IMR-90 (cell line): ENCODE results near the gene SERPINA3. TPM values are rescaled to one million over a fixed set of nuclear protein-coding genes. Genes with fewer than 3 reads are reported as not detected.

Experiments used
- ATAC-seq: fragments of 200-7000 bp; cut with Tn5 transposase; 2 replicates; pipeline ENCODE4 v1.9.1; 2020; ENCODE audit warnings: low read depth, mild to moderate bottlenecking, moderate library complexity
- BruUV-seq: library from RNA; stranded (reverse); fragments of 400-500 nt; replicated peaks from 2 replicates; lab custom pipeline; 2021; lab: Mats Ljungman, UMichigan
- CTCF ChIA-PET: fragments of 300-600 bp; formaldehyde crosslinking; extraction: SDS; loops from one replicate; lab custom pipeline; 2021; ENCODE audit warnings: antibody characterized with exemption; lab: Yijun Ruan, JAX
- POLR2A ChIA-PET: fragments of 300-600 bp; sonication (Branson Sonifier 250); formaldehyde crosslinking; loops from one replicate; lab custom pipeline; 2022; ENCODE audit warnings: antibody characterized with exemption; ENCODE audit not compliant: unreplicated experiment; lab: Charles Lee
- DNase-seq: peaks from one replicate; pipeline ENCODE4 v3.0.0; 2013
- H2AFZ ChIP-seq: replicated peaks from 2 replicates; pipeline ENCODE3; 2013; ENCODE audit warnings: low read length, mild to moderate bottlenecking; ENCODE audit not compliant: poor library complexity
- H2AK5ac ChIP-seq: 2 replicates; pipeline ENCODE4 v1.6.1; 2013; ENCODE audit warnings: low read depth, low read length, inconsistent platforms
- H2AK9ac ChIP-seq: replicated peaks from 2 replicates; pipeline ENCODE3; 2013; ENCODE audit warnings: mild to moderate bottlenecking, low read depth, low read length, moderate library complexity; ENCODE audit not compliant: poor library complexity
- H2BK120ac ChIP-seq: 2 replicates; pipeline ENCODE4 v1.6.1; 2013; ENCODE audit warnings: low read depth, low read length, inconsistent platforms
- H2BK15ac ChIP-seq: 3 replicates; pipeline ENCODE4 v1.6.1; 2013; ENCODE audit warnings: low read depth, low read length, inconsistent platforms
- H2BK20ac ChIP-seq: 2 replicates; pipeline ENCODE4 v1.6.1; 2013; ENCODE audit warnings: low read depth, mild to moderate bottlenecking, inconsistent platforms, low read length, moderate library complexity
- H2BK5ac ChIP-seq: 2 replicates; pipeline ENCODE4 v1.6.1; 2013; ENCODE audit warnings: mild to moderate bottlenecking, low read depth, low read length, inconsistent platforms; ENCODE audit not compliant: poor library complexity, severe bottlenecking
- H3K14ac ChIP-seq: replicated peaks from 2 replicates; pipeline ENCODE4 v1.6.1; 2013; ENCODE audit warnings: low read depth, low read length, inconsistent platforms
- H3K18ac ChIP-seq: 2 replicates; pipeline ENCODE4 v1.6.1; 2013; ENCODE audit warnings: low read depth, low read length, control low read depth
- H3K23ac ChIP-seq: 2 replicates; pipeline ENCODE4 v1.6.1; 2013; ENCODE audit warnings: low read depth, low read length, inconsistent platforms
- H3K27ac ChIP-seq: 2 replicates; pipeline ENCODE4 v1.5.1; 2013; ENCODE audit warnings: mild to moderate bottlenecking, control low read depth, low read length; ENCODE audit not compliant: insufficient read depth
- H3K27me3 ChIP-seq: 2 replicates; pipeline ENCODE4 v1.6.1; 2013; ENCODE audit warnings: low read length; ENCODE audit not compliant: control insufficient read depth, insufficient read depth
- H3K36me3 ChIP-seq: 2 replicates; pipeline ENCODE4 v1.6.1; 2013; ENCODE audit warnings: low read length, mixed read lengths; ENCODE audit not compliant: control insufficient read depth, insufficient read depth
- H3K4ac ChIP-seq: 2 replicates; pipeline ENCODE4 v1.6.1; 2013; ENCODE audit warnings: low read depth, low read length, inconsistent platforms
- H3K4me1 ChIP-seq: 2 replicates; pipeline ENCODE4 v1.6.1; 2013; ENCODE audit warnings: low read length, mixed read lengths; ENCODE audit not compliant: control insufficient read depth, insufficient read depth
- H3K4me2 ChIP-seq: 2 replicates; pipeline ENCODE4 v1.6.1; 2013; ENCODE audit warnings: low read depth, mild to moderate bottlenecking, control low read depth, low read length, moderate library complexity
- H3K4me3 ChIP-seq: 2 replicates; pipeline ENCODE4 v1.5.1; 2013; ENCODE audit warnings: low read depth, mild to moderate bottlenecking, control low read depth, low read length, moderate library complexity; ENCODE audit not compliant: insufficient read depth
- H3K56ac ChIP-seq: 2 replicates; pipeline ENCODE4 v1.6.1; 2013; ENCODE audit warnings: low read length, inconsistent platforms; ENCODE audit not compliant: insufficient read depth; ENCODE audit errors: extremely low read depth
- H3K79me1 ChIP-seq, 2 experiments: 2 replicates each; pipeline ENCODE4 v1.6.1; 2013; ENCODE audit warnings: low read length in 2 of 2, inconsistent platforms in 1 of 2, low read depth in 1 of 2
- H3K9ac ChIP-seq: 2 replicates; pipeline ENCODE4 v1.6.1; 2013; ENCODE audit warnings: low read depth, low read length, control low read depth
- H3K9me1 ChIP-seq: 2 replicates; pipeline ENCODE4 v1.6.1; 2013; ENCODE audit warnings: low read length, inconsistent platforms; ENCODE audit not compliant: insufficient read depth
- H3K9me3 ChIP-seq: 2 replicates; pipeline ENCODE4 v1.6.1; 2013; ENCODE audit warnings: low read length; ENCODE audit not compliant: control insufficient read depth, insufficient read depth
- H4K20me1 ChIP-seq: 2 replicates; pipeline ENCODE4 v1.6.1; 2013; ENCODE audit warnings: low read length, inconsistent platforms; ENCODE audit not compliant: insufficient read depth
- H4K5ac ChIP-seq: 2 replicates; pipeline ENCODE4 v1.6.1; 2013; ENCODE audit warnings: mild to moderate bottlenecking, low read depth, low read length, control low read depth
- H4K8ac ChIP-seq, 2 experiments: 2 replicates each; pipeline ENCODE4 v1.6.1; 2013; ENCODE audit warnings: low read depth in 2 of 2, low read length in 2 of 2, control low read depth in 1 of 2, inconsistent platforms in 1 of 2
- H4K91ac ChIP-seq: 2 replicates; pipeline ENCODE4 v1.6.1; 2013; ENCODE audit warnings: low read depth, low read length, inconsistent platforms; ENCODE audit not compliant: insufficient read depth
- BHLHE40 ChIP-seq: fragments of 150-350 bp; IDR thresholded peaks from 2 replicates; pipeline ENCODE4 v1.6.1; 2016; ENCODE audit warnings: mild to moderate bottlenecking, low read depth, low read length
- CEBPB ChIP-seq: IDR thresholded peaks from 2 replicates; pipeline ENCODE4 v1.6.1; 2012; ENCODE audit warnings: low read depth, low read length, improper control_type of control experiment
- CHD1 ChIP-seq: IDR thresholded peaks from 2 replicates; pipeline ENCODE4 v1.6.1; 2012; ENCODE audit warnings: low read depth, low read length, improper control_type of control experiment
- FOS ChIP-seq: fragments of 150-350 bp; IDR thresholded peaks from 2 replicates; pipeline ENCODE4 v1.6.1; 2016; ENCODE audit warnings: low read depth, low read length
- MAFK ChIP-seq: IDR thresholded peaks from 2 replicates; pipeline ENCODE4 v1.6.1; 2012; ENCODE audit warnings: low read depth, low read length, improper control_type of control experiment
- MAZ ChIP-seq: IDR thresholded peaks from 2 replicates; pipeline ENCODE4 v1.6.1; 2012; ENCODE audit warnings: low read depth, mild to moderate bottlenecking, low read length, improper control_type of control experiment, moderate library complexity, borderline replicate concordance
- MXI1 ChIP-seq: IDR thresholded peaks from 2 replicates; pipeline ENCODE4 v1.6.1; 2012; ENCODE audit warnings: low read depth, mild to moderate bottlenecking, low read length, moderate library complexity, borderline replicate concordance
- NFE2L2 ChIP-seq: fragments of 150-350 bp; IDR thresholded peaks from 2 replicates; pipeline ENCODE4 v1.6.1; 2016; ENCODE audit warnings: low read depth, mild to moderate bottlenecking, low read length
- POLR2A ChIP-seq: IDR thresholded peaks from 2 replicates; pipeline ENCODE4 v1.6.1; 2012; ENCODE audit warnings: mild to moderate bottlenecking, low read depth, low read length
- RAD21 ChIP-seq: IDR thresholded peaks from 2 replicates; pipeline ENCODE4 v1.6.1; 2012; ENCODE audit warnings: low read length, improper control_type of control experiment
- RFX5 ChIP-seq: IDR thresholded peaks from 2 replicates; pipeline ENCODE4 v1.8.0; 2012; ENCODE audit warnings: low read depth, mild to moderate bottlenecking, low read length, moderate library complexity
- SMC3 ChIP-seq: fragments of 150-350 bp; IDR thresholded peaks from 2 replicates; pipeline ENCODE4 v1.6.1; 2016; ENCODE audit warnings: low read depth, mild to moderate bottlenecking, antibody characterized with exemption, low read length, moderate library complexity
- WGBS, 2 experiments: methylation state at CpG; one replicate each; pipeline versions ENCODE4 v1.1.5 to v1.1.7; 2013; ENCODE audit warnings: missing lambda C conversion rate in 2 of 2; ENCODE audit not compliant: insufficient read length in 1 of 2; ENCODE audit errors: extremely low coverage in 2 of 2; 5-methylcytosine and 5-hydroxymethylcytosine counted together
- dilution Hi-C: fragments of 300-500 bp; cut with HindIII; formaldehyde crosslinking; loops from one replicate; pipeline ENCODE4 v1.14.3; 2018; ENCODE audit warnings: low sequenced_read_pairs; ENCODE audit not compliant: unreplicated experiment
- in situ Hi-C: fragments of 300-500 bp; cut with MboI; formaldehyde crosslinking; loops from 3 replicates; pipeline ENCODE4 v1.14.3; 2019; ENCODE audit warnings: low sequenced_read_pairs, inconsistent platforms, mixed read lengths
- intact Hi-C: fragments of 100-400 bp; cut with micrococcal nuclease; formaldehyde crosslinking; loops from 2 replicates; pipeline ENCODE4 v1.10.0; 2022
- polyA plus RNA-seq, 3 experiments: library from polyadenylated mRNA; depleted of rRNA; stranded (reverse); fragments of >200 nt; gene quantifications; 2 replicates each; pipeline ENCODE4 v1.2.3, GENCODE V29; 2012; ENCODE audit warnings: low replicate concordance in 1 of 3
- total RNA-seq: library from RNA; depleted of rRNA; stranded (reverse); fragments of >200 nt; gene quantifications from 2 replicates; pipeline ENCODE4 v1.2.3, GENCODE V29; 2012
- TF ChIP-seq, protein P1 (sequence below): fragments of 150-350 bp; IDR thresholded peaks from 2 replicates; pipeline ENCODE4 v1.6.1; 2017; ENCODE audit warnings: mild to moderate bottlenecking, antibody characterized with exemption, low read length, low read depth
- TF ChIP-seq, protein P2 (sequence below): conservative IDR thresholded peaks from 2 replicates; pipeline ENCODE4 v1.5.1; 2012; ENCODE audit warnings: mild to moderate bottlenecking, low read depth, low read length, improper control_type of control experiment
- TF ChIP-seq, protein P3 (sequence below): fragments of 150-350 bp; IDR thresholded peaks from 2 replicates; pipeline ENCODE4 v1.6.1; 2016; ENCODE audit warnings: low read depth, mild to moderate bottlenecking, low read length, moderate library complexity, borderline replicate concordance

Gene SERPINA3
- total and polyA plus RNA-seq, 2 of the 4 experiments (the other 2 are of a cell fraction): 0.36 to 0.48 TPM

DNA sequence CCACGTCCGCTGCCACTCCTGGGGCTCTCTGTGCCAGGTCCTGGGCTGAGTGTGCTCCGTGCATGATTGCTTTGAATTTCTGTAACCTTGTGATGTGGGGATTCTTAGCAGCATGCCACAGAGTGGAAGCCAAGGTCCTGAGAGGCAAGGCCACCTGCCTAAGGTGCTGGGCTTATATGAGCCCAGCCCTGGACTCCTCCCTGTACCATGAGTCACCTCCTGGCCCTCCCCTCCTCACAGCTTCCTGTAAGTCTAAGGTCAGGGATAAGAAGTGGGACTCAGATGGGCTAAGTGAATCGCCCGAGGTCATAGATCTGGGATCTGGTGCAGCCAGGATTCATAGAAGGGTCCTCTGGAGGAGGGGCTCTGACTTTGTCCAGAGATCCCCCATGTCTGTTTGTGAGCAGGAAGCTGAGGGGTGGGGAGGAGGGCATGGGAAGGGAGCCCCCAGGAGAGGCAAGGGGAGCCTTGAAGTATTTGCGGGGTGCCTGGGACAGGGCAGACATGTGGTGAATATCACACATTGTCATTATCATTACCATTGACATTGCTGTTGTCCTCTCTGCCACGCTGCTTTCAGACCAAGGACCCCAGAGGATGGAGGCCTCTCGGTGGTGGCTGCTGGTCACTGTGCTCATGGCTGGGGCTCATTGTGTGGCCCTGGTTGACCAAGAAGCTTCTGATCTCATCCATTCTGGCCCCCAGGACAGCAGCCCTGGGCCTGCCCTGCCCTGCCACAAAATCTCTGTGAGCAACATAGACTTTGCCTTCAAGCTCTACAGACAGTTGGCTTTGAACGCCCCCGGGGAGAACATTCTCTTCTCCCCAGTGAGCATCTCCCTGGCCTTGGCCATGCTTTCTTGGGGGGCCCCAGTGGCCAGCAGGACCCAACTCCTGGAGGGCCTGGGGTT is 28.8 kb downstream of the SERPINA3 start:
- no peaks in the 10 kb centered on the region for H4K20me1 ChIP-seq
- H3K23ac ChIP-seq: no peak overlapping the region
- DNase-seq (no peak), ATAC-seq (no peak)
- H4K8ac ChIP-seq: no peak overlapping the region
- no peaks in the 10 kb centered on the region for H3K4me1 ChIP-seq
- no peak overlapping the region for H3K4me2 ChIP-seq
- no peak overlapping the region for H3K18ac ChIP-seq
- H4K91ac ChIP-seq: no peak overlapping the region
- H3K27ac ChIP-seq: no peak overlapping the region
- H3K14ac ChIP-seq: no peak overlapping the region
- H3K9me1 ChIP-seq: no peaks in the 10 kb centered on the region
- no peak overlapping the region for H2AFZ ChIP-seq
- H3K79me1 ChIP-seq: no peaks in the 10 kb centered on the region
- H3K4me3 ChIP-seq: no peak overlapping the region
- ChIA-PET CTCF (no interaction called here), POLR2A (no interaction called here)
- no peak overlapping the region for H2BK20ac ChIP-seq
- in situ Hi-C loops (no loop called here), dilution Hi-C loops (no loop called here), intact Hi-C loops (no loop called here)
- H3K9ac ChIP-seq: no peak overlapping the region
- H2BK5ac ChIP-seq: no peak overlapping the region
- H4K5ac ChIP-seq: no peak overlapping the region
- H3K36me3 ChIP-seq: no peaks in the 10 kb centered on the region
- no peak overlapping the region for H3K4ac ChIP-seq
- H2AK5ac ChIP-seq: no peak overlapping the region
- 76% methylated on average over 4 of the region's 10 CpGs; no CpG with 5 or more reads in 1 of the 2 experiments for WGBS, 2 experiments
- H3K56ac ChIP-seq: no peak overlapping the region
- no peaks in the 10 kb centered on the region; the same call in 1 of the 2 replicates for H3K9me3 ChIP-seq
- peak overlapping the region; percentile 48 for H2AK9ac ChIP-seq
- H3K27me3 ChIP-seq: no peaks in the 10 kb centered on the region
- no peak overlapping the region for H2BK15ac ChIP-seq
- no peak overlapping the region for H2BK120ac ChIP-seq
- no TSS peak for BruUV-seq
- TF ChIP-seq MAZ (no peak), RAD21 (no peak), NFE2L2 (no peak), MAFK (no peak), POLR2A (no peak), RFX5 (no peak), SMC3 (no peak), FOS (no peak), CEBPB (no peak), MXI1 (no peak), BHLHE40 (no peak), CHD1 (no peak)
- TF ChIP-seq, protein P1, sequence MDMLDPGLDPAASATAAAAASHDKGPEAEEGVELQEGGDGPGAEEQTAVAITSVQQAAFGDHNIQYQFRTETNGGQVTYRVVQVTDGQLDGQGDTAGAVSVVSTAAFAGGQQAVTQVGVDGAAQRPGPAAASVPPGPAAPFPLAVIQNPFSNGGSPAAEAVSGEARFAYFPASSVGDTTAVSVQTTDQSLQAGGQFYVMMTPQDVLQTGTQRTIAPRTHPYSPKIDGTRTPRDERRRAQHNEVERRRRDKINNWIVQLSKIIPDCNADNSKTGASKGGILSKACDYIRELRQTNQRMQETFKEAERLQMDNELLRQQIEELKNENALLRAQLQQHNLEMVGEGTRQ: no peak
- TF ChIP-seq, protein P2, sequence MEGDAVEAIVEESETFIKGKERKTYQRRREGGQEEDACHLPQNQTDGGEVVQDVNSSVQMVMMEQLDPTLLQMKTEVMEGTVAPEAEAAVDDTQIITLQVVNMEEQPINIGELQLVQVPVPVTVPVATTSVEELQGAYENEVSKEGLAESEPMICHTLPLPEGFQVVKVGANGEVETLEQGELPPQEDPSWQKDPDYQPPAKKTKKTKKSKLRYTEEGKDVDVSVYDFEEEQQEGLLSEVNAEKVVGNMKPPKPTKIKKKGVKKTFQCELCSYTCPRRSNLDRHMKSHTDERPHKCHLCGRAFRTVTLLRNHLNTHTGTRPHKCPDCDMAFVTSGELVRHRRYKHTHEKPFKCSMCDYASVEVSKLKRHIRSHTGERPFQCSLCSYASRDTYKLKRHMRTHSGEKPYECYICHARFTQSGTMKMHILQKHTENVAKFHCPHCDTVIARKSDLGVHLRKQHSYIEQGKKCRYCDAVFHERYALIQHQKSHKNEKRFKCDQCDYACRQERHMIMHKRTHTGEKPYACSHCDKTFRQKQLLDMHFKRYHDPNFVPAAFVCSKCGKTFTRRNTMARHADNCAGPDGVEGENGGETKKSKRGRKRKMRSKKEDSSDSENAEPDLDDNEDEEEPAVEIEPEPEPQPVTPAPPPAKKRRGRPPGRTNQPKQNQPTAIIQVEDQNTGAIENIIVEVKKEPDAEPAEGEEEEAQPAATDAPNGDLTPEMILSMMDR: no peak
- TF ChIP-seq, protein P3, sequence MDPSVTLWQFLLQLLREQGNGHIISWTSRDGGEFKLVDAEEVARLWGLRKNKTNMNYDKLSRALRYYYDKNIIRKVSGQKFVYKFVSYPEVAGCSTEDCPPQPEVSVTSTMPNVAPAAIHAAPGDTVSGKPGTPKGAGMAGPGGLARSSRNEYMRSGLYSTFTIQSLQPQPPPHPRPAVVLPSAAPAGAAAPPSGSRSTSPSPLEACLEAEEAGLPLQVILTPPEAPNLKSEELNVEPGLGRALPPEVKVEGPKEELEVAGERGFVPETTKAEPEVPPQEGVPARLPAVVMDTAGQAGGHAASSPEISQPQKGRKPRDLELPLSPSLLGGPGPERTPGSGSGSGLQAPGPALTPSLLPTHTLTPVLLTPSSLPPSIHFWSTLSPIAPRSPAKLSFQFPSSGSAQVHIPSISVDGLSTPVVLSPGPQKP: no peak
